Kidney (tissue), 14 donors: ENCODE data around the gene THAP11. TPM values are rescaled to one million over a fixed set of nuclear protein-coding genes. Genes with fewer than 3 reads are reported as not detected.
A peak's percentile ranks its signal among the peaks of the same experiment; 100 is the strongest.

Source experiments
- DNase-seq, 5 donors: peaks; one replicate each; pipeline ENCODE4 v3.0.0-alpha.2; 2013 to 2020
- FAIRE-seq: peaks from 2 replicates; lab custom pipeline; 2012; peaks lifted over from hg19 to GRCh38; lab: Jason Lieb, UNC
- H3K27ac ChIP-seq, 2 donors: one replicate each; pipeline ENCODE4 v1.7.0; 2013; ENCODE audit warnings: low read depth in 2 of 2, low read length in 2 of 2, inconsistent platforms in 1 of 2
- H3K27me3 ChIP-seq: one replicate; pipeline ENCODE4 v1.7.1; 2013; ENCODE audit warnings: low read length, inconsistent platforms; ENCODE audit not compliant: control insufficient read depth, insufficient read depth
- H3K36me3 ChIP-seq, 3 donors: one replicate each; pipeline versions ENCODE4 v1.7.0 to v1.7.1; 2013; ENCODE audit warnings: low read length in 3 of 3, control low read depth in 1 of 3, inconsistent platforms in 1 of 3; ENCODE audit not compliant: insufficient read depth in 3 of 3, control insufficient read depth in 2 of 3
- H3K4me1 ChIP-seq, 3 donors: one replicate each; pipeline versions ENCODE4 v1.7.0 to v1.7.1; 2013; ENCODE audit warnings: low read length in 3 of 3, inconsistent platforms in 1 of 3, low read depth in 1 of 3; ENCODE audit not compliant: control insufficient read depth in 2 of 3, insufficient read depth in 2 of 3
- H3K4me3 ChIP-seq, 3 donors: one replicate each; pipeline versions ENCODE4 v1.7.0 to v1.8.1; 2013; ENCODE audit warnings: low read length in 3 of 3, control low read depth in 1 of 3, inconsistent platforms in 1 of 3
- H3K9ac ChIP-seq, 3 donors: one replicate each; pipeline versions ENCODE4 v1.7.0 to v1.7.1; 2013; ENCODE audit warnings: low read length in 3 of 3, control low read depth in 1 of 3, inconsistent platforms in 1 of 3
- H3K9me3 ChIP-seq, 3 donors: one replicate each; pipeline versions ENCODE4 v1.7.0 to v1.7.1; 2013; ENCODE audit warnings: low read length in 3 of 3, control low read depth in 1 of 3, inconsistent platforms in 1 of 3; ENCODE audit not compliant: control insufficient read depth in 2 of 3, insufficient read depth in 1 of 3
- CTCF ChIP-seq: IDR thresholded peaks from 3 replicates; pipeline ENCODE4 v1.5.1; 2012; ENCODE audit warnings: mild to moderate bottlenecking, moderate library complexity, borderline replicate concordance; ENCODE audit not compliant: insufficient read depth; ENCODE audit errors: extremely low read depth
- intact Hi-C: fragments of 100-400 bp; cut with DNase I; formaldehyde crosslinking; loops from one replicate; pipeline ENCODE4 v1.11.1; 2022
- polyA plus RNA-seq: library from polyadenylated mRNA; stranded (reverse); fragments of 350-450 nt; fragmentation: Illumina TruSeq; extraction: RNeasy Lipid Tissue Mini Kit (QIAGEN cat#74804); gene quantifications from one replicate; pipeline ENCODE4 v1.2.3, GENCODE V29; 2014; ENCODE audit warnings: low read depth, low replicate concordance; ENCODE audit not compliant: insufficient read depth
- total RNA-seq: library from RNA; stranded (reverse); fragmentation: NEBNext Ultra II Directional; extraction: Animal tissue kit (Norgen Biotek cat#: 25700); gene quantifications from one replicate; pipeline ENCODE4 v1.2.1, GENCODE V29; 2021
- donor health status: control.
- donor health status: control.
- donor health status: control.
- donor health status: control.
- donor health status: control.
- donor health status: DM: yes; HTN: yes; CAD: no.
- donor health status: Normal renal cell carcinoma (clear cell type).

Gene THAP11
- total and polyA plus RNA-seq, 2 donors from 2014 or later, result 21.4 to 27.0 TPM

- H3K9me3 ChIP-seq, result no peaks in the 10 kb centered on the region
- DNase-seq, result no peak
- H3K4me1 ChIP-seq, result peaks cover 0 to 11% (median 8%) of the 10 kb centered on the region in 3 donors
- H3K9ac ChIP-seq, result no peak overlapping the region
- no peak for FAIRE-seq
- intact Hi-C loops, result no loop called here
- H3K4me3 ChIP-seq, result no peak overlapping the region
- H3K27me3 ChIP-seq, result no peaks in the 10 kb centered on the region
- no peak overlapping the region for H3K27ac ChIP-seq
- peaks cover 0 to 10% (median 8%) of the 10 kb centered on the region in 3 donors for H3K36me3 ChIP-seq
- TF ChIP-seq CTCF, result no peak
These were observed 41.7 kb upstream of the THAP11 start for GRCh38 chr16:67800338-67800926.

- TF ChIP-seq CTCF, result no peak
- peaks cover 0 to 10% (median 8%) of the 10 kb centered on the region in 3 donors for H3K36me3 ChIP-seq
- DNase-seq (no peak), FAIRE-seq (no peak)
- no peak overlapping the region for H3K4me3 ChIP-seq
- no peaks in the 10 kb centered on the region for H3K27me3 ChIP-seq
- H3K9ac ChIP-seq, result no peak overlapping the region
- H3K9me3 ChIP-seq, result no peaks in the 10 kb centered on the region
- peaks cover 0 to 16% (median 11%) of the 10 kb centered on the region in 3 donors for H3K4me1 ChIP-seq
- H3K27ac ChIP-seq, result no peak overlapping the region
- intact Hi-C loops, result no loop called here
These were observed 40.9 kb upstream of the THAP11 start for GRCh38 chr16:67801241-67801640.

- intact Hi-C loops, result no loop called here
- H3K4me1 ChIP-seq, result peaks cover 0 to 16% (median 11%) of the 10 kb centered on the region in 3 donors
- FAIRE-seq (no peak), DNase-seq (peak in 1 of 5 donors; percentile 7)
- peaks cover 0 to 10% (median 8%) of the 10 kb centered on the region in 3 donors for H3K36me3 ChIP-seq
- H3K27ac ChIP-seq, result no peak overlapping the region
- H3K9ac ChIP-seq, result no peak overlapping the region
- TF ChIP-seq CTCF, result no peak
- no peaks in the 10 kb centered on the region for H3K9me3 ChIP-seq
- no peaks in the 10 kb centered on the region for H3K27me3 ChIP-seq
- H3K4me3 ChIP-seq, result no peak overlapping the region
These were observed 40.2 kb upstream of the THAP11 start for GRCh38 chr16:67801883-67802282.
